NCI-H1930 (cell line): Measurements from ENCODE around the gene COL28A1.
A peak's percentile ranks its signal among the peaks of the same experiment; 100 is the strongest.
"Not testable (repeated sequence)": the region's sequence is repeated elsewhere in the genome, so short reads cannot be mapped to it uniquely, and the experiment has no call there.

Experiments
- DNase-seq, 2 experiments: peaks; one replicate each; lab custom pipeline; 2025; lab: John Stamatoyannopoulos, UW

Gene COL28A1

DNA sequence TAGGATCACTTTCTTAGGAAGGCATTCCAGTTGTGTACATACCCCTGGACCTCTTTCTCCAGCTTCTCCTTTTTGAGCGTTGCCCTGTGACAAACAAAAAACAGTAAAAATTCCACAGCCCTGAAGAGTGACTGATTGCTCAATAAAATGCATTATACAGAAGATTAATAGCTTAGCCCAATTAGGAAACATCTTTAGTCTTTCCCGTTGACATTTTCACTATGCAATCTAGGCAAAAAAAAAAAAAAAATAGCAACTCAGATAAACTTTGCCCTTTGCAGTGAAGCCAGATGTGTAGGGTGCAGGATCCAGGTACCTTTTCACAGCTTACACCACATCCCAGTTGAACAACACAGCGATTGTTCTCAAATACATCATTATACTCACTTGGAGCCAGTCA is 17.9 kb downstream of the COL28A1 start:
- no peak for DNase-seq

GRCh38 chr7:7516662-7517061 is 19.0 kb downstream of the COL28A1 start:
- no peak for DNase-seq

GRCh38 chr7:7516156-7516555 is 19.5 kb downstream of the COL28A1 start:
- DNase-seq = no peak

GRCh38 chr7:7512861-7513597 is 22.6 kb downstream of the COL28A1 start:
- DNase-seq = no peak

DNA sequence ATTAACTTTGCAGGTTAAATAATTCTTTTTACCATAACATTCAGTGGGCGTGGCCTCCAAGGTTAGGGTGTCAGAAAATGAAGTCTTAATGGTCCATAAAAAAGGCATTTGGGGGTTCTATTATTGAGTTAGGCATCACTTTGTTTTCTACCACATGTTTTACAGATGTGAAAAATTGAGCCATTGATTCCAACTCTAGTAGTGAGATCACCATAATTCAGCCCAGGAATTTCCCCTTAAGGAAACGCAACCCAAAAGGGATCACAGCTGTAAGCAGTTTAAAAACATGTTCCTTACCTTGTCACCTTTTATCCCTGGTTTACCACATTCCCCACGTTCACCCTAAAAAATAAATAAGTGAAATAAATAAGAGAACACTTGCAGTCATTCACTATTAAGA is 24.9 kb downstream of the COL28A1 start:
- no peak for DNase-seq

DNA sequence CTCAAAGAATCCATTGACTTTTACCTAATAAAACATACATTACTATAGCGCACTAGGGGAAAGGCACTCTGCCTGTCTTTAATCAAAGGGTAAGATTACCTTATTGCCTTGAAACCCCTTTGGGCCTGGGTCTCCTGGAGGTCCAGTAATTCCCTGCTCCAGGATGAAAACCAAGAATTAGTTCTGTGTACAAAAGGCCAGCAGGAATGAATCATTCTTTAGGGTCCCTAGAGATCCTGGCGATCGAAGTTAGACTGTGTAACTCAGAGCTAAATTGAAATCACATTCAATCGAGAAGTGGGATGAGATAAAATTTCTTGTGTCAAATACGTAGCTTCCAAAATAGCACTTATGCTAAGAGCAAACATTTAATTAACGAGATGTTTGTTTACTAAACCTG is 29.8 kb downstream of the COL28A1 start:
- peak; percentile 31 to 51 for DNase-seq

- DNase-seq = no peak
Measured at GRCh38 chr7:7504910-7505704, 30.6 kb downstream of the COL28A1 start.

DNA sequence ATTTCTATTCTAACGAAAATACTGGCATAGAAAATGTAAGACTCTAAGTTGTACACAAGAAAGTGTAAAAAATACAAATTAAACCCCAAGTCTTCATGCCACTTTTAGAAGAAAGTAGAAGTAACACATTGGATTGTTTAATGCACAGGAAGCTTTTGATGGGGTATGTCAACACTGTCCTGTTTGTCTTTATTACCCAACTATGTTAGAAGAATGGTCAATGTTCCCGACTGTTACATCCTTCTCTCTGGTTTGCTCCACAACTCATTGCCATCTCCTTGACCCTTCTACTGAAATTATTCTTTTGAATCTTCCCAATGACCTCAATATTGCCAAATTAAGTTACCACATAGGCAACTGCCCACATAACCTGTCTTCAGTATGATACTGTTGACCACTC is 35.8 kb downstream of the COL28A1 start:
- DNase-seq = no peak

- DNase-seq = no peak
Measured at GRCh38 chr7:7498856-7499255, 36.8 kb downstream of the COL28A1 start.

- no peak for DNase-seq
Measured at GRCh38 chr7:7496311-7496710, 39.4 kb downstream of the COL28A1 start.

DNA sequence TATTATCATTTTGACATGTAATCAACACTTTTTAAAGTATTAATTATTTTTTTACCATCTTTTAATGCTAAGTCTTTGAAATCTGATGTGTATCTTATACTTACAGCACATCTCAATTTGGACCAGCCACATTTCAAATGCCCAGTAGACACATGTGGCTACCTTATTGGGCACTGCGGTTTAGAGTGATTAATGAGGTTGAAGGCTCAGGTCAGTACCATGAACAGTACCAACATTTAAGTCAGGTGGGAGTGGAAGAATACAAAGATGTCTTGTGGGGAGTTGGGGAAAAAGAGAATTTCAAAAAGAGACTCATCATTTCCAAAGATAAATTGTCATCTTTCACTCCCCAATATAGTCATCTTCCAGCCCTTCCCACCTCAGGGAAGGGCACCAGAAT is 40.5 kb downstream of the COL28A1 start:
- no peak for DNase-seq

DNA sequence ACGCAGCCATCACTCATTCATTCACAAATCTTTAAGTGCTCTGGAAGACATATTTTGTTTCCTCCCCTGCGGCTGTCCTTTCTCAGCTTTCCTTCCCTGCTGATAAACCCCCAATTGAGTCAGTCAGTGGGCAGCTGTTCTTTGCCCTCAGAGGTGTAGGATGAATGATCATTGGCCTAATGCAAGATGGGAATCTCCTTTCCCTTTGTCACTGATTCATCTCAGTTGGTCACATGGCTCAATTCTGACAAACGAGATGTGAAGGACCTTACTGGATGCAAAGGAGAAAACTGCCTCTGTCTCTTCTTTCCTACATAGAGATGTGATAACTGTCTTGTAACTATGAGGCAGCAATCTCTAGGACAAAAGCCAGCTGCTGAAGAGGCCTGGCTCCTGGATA is 44.6 kb downstream of the COL28A1 start:
- DNase-seq = no peak

DNA sequence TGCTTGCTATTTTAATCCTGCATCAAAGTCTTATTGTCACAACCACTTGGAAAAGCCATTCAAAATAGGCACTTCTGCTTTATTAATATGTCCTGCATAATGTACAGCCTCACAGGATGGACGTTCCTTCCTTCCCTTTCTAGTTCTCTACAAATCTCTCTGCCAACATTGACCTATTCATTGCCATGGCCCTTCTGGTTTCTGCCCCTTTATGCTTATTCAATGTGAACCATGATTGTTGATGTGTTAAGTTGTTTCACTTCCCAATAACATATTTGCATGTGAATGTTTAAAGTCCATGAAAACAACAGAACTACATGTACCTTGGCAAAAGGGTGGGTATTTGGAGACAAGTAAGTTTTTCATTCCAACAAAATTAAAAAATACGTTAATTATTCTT is 45.7 kb downstream of the COL28A1 start:
- DNase-seq = no peak

GRCh38 chr7:7489546-7489945 is 46.1 kb downstream of the COL28A1 start:
- no peak for DNase-seq

GRCh38 chr7:7486362-7486761 is 49.3 kb downstream of the COL28A1 start:
- no peak for DNase-seq

DNA sequence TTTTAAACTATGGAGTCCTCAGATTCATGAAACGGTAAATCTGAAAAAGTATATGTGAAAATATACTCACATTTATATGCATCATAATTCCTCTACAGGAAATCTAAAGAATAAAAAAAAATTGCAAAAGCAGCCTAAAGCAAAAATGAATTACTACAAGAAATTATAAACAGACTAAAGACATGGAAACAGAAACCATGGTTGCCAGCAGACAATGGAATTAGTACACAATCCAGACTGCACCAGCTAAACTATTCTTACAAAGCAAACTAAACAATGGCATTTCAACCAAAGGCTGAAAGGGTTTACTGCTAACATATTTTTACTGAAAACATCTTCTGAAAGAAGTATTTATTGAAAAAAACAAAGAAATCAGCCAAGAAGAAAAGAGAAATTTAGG is 51.6 kb downstream of the COL28A1 start:
- DNase-seq = no peak

DNA sequence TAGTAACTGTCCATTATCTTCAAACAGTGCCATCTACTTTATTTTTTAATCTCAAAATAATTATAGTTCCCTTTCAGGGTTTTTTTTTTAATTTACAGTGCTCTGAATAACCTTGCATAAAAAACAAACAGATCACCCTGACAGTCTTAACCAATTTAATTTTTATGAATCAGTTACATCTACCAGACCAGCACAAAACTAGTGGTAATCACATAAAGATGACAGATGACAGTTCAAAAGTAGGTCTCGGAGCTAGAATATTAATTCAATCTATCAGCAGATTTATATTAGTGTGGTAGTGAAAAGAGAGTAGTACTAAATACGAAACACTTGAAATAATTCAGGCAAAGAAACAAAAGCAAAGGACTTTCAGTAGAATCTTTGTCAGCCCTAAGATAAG is 53.9 kb downstream of the COL28A1 start:
- no peak for DNase-seq

- DNase-seq = no peak
Measured at GRCh38 chr7:7479275-7479805, 56.3 kb downstream of the COL28A1 start.

DNA sequence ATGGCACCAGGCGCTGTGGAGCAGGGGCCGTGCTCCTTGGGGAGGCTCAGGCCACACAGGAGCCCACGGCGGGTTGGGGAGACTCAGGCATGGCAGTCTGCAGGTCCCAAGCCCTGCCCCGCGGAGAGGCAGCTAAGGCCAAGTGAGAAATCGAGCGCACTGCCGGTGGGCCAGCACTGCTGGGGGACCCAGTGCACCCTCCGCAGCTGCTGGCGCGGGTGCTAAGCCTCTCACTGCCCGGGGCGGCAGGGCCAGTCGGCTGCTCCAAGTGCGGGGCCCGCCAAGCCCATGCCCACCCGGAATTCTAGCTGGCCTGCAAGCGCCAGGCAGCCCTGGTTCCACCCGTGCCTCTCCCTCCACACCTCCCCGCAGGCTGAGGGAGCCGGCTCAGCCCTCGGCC is 57.1 kb downstream of the COL28A1 start:
- DNase-seq = no peak

GRCh38 chr7:7477641-7478040 is 58.0 kb downstream of the COL28A1 start:
- not testable (repeated sequence) for DNase-seq

GRCh38 chr7:7476381-7476780 is 59.3 kb downstream of the COL28A1 start:
- no peak for DNase-seq

DNA sequence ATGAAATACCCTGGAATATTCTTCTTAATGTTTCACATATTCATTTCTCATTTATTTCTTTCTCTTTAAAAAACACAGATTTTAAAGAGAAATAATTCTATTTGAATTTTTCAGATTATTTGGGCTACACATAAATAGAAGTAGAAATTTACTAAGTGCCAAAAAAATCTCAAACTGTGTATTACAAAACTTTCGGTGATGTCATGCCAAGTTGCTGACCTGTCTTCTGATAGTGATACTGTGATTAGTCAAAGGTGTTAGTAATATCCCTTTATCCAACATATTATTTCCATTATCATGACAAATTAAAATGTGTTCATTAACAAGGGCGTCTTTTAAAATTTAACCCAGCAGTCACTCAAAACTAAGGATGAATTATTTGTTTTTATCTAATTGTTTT is 60.1 kb downstream of the COL28A1 start:
- no peak for DNase-seq

- no peak for DNase-seq
Measured at GRCh38 chr7:7474436-7474835, 61.2 kb downstream of the COL28A1 start.
